Esophagus muscularis mucosa (tissue), 4 donors: ENCODE measurements around the gene KASH5. TPM values are rescaled to one million over a fixed set of nuclear protein-coding genes. Genes with fewer than 3 reads are reported as not detected.

Source experiments
- DNase-seq: peaks from one replicate; pipeline ENCODE4 v3.0.0-alpha.2; 2017; ENCODE audit errors: extremely low spot score
- H3K27ac ChIP-seq, 4 donors: fragments of 200-600 bp; sonication (generic); replicated peaks in 1 of 4; 1 replicate in 3 of 4; 2 replicates in 1 of 4; pipeline ENCODE4 v1.5.1; 2016 to 2019; ENCODE audit warnings: mild to moderate bottlenecking in 1 of 4
- H3K27me3 ChIP-seq, 4 donors: fragments of 200-600 bp; sonication (generic); one replicate each; pipeline versions ENCODE4 v1.5.1 to v1.6.0; 2016 to 2019
- H3K36me3 ChIP-seq, 4 donors: fragments of 200-600 bp; sonication (generic); one replicate each; pipeline ENCODE4 v1.5.1; 2016 to 2019
- H3K4me1 ChIP-seq, 4 donors: fragments of 200-600 bp; sonication (generic); one replicate each; pipeline ENCODE4 v1.5.1; 2016 to 2019
- H3K4me3 ChIP-seq, 4 donors: fragments of 200-600 bp; sonication (generic); 1 replicate in 2 of 4; 2 replicates in 2 of 4; pipeline ENCODE4 v1.5.1; 2016 to 2019; ENCODE audit warnings: mild to moderate bottlenecking in 4 of 4, moderate library complexity in 1 of 4
- H3K9me3 ChIP-seq, 4 donors: fragments of 200-600 bp; sonication (generic); 1 replicate in 3 of 4; 2 replicates in 1 of 4; pipeline ENCODE4 v1.5.1; 2016 to 2019
- EP300 ChIP-seq: sonication (generic); formaldehyde crosslinking; IDR thresholded peaks from one replicate; pipeline ENCODE4 v1.6.1; 2017; ENCODE audit warnings: antibody characterized with exemption
- POLR2A ChIP-seq: fragments of 450-650 bp; IDR thresholded peaks from one replicate; pipeline ENCODE4 v1.6.1; 2017; ENCODE audit warnings: antibody characterized with exemption, moderate library complexity, mild to moderate bottlenecking, low read depth
- POLR2AphosphoS5 ChIP-seq, 2 donors: sonication (generic); formaldehyde crosslinking; IDR thresholded peaks; one replicate each; pipeline ENCODE4 v1.6.1; 2017; ENCODE audit warnings: antibody characterized with exemption in 2 of 2
- WGBS: methylation state at CpG from one replicate; pipeline ENCODE4 v1.1.5; 2018; 5-methylcytosine and 5-hydroxymethylcytosine counted together
- intact Hi-C: fragments of 100-400 bp; cut with DNase I; formaldehyde crosslinking; loops from one replicate; pipeline ENCODE4 v1.15.1; 2023
- total RNA-seq, 4 donors: library from RNA; depleted of rRNA; stranded (reverse); fragments of >200 nt; gene quantifications; one replicate each; pipeline versions ENCODE4 v1.1.0 to v1.2.1, GENCODE V29; 2016
- TF ChIP-seq, protein P1 (sequence below), 3 experiments: fragments of 200-600 bp in 2 of 3; fragments of 450-650 bp in 1 of 3; sonication (generic) in 2 of 3; IDR thresholded peaks; one replicate each; pipeline ENCODE4 v1.5.1; 2017 to 2019; ENCODE audit warnings: antibody characterized with exemption in 3 of 3, mild to moderate bottlenecking in 2 of 3, moderate library complexity in 1 of 3

The KASH5 gene
- total RNA-seq, 4 donors from 2014 or later, result not detected

DNA sequence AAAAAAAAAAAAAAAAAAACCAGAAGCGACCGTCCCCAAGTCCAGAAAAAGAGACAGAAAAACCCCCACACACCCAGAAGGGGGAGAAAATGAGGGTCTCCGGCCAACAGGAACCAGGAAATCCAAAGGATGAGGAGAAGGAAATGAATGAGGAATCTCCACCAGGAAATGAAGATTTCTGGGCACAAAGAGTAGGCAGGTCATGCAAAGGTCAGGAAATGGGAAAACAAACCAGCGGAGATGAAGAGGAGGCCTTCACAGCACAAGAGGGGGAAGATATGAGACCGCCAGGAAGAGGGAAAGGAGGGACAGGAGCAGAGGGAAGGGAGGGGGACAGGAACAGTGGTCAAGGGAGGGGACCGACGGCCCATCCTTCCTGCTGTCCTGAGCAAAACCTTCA, 31.7 kb upstream of the KASH5 start:
- Histone ChIP-seq H3K4me1 (peaks cover 14 to 55% (median 48%) of the 10 kb centered on the region in 4 donors), H3K4me3 (peak overlapping the region in 1 of 4 donors; percentile 7), H3K27ac (peak overlapping the region; percentile 42 to 76 (median 61)), H3K27me3 (no peaks in the 10 kb centered on the region), H3K36me3 (peaks cover 38 to 82% (median 73%) of the 10 kb centered on the region in 4 donors), H3K9me3 (no peaks in the 10 kb centered on the region)
- 65% methylated on average over 7 of the region's 7 CpGs for WGBS
- no peak for TF ChIP-seq POLR2A
- TF ChIP-seq, protein P1, sequence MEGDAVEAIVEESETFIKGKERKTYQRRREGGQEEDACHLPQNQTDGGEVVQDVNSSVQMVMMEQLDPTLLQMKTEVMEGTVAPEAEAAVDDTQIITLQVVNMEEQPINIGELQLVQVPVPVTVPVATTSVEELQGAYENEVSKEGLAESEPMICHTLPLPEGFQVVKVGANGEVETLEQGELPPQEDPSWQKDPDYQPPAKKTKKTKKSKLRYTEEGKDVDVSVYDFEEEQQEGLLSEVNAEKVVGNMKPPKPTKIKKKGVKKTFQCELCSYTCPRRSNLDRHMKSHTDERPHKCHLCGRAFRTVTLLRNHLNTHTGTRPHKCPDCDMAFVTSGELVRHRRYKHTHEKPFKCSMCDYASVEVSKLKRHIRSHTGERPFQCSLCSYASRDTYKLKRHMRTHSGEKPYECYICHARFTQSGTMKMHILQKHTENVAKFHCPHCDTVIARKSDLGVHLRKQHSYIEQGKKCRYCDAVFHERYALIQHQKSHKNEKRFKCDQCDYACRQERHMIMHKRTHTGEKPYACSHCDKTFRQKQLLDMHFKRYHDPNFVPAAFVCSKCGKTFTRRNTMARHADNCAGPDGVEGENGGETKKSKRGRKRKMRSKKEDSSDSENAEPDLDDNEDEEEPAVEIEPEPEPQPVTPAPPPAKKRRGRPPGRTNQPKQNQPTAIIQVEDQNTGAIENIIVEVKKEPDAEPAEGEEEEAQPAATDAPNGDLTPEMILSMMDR (IDR thresholded peaks at IDR 0.05), result no peak
- no peak for TF ChIP-seq EP300
- no peak for TF ChIP-seq POLR2AphosphoS5 (IDR thresholded peaks at IDR 0.05)
- intact Hi-C loops, result no loop called here
- DNase-seq, result no peak

DNA sequence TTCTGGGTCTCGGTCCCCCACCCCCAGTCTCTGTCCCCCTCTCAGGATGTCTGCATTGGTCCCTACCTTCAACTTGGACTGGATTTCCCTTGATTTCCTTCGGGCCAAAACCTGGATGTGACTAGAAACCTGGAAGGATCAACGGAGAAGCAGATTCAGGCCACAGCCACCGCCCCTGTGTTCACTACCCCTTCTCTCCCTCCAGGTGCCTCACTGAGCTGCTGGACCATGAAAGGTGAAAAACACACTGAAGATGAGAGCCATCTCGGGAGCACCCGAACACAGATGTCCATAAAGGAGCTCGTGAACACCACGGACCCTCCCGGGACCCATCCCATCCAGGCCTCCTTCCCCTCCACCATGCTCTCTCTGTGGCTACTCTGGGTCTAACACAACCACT, 30.9 kb upstream of the KASH5 start:
- H3K27ac ChIP-seq, result peak overlapping the region; percentile 42 to 76 (median 61)
- H3K27me3 ChIP-seq, result no peaks in the 10 kb centered on the region
- TF ChIP-seq POLR2AphosphoS5 (IDR thresholded peaks at IDR 0.05), result no peak
- TF ChIP-seq, protein P1 (IDR thresholded peaks at IDR 0.05), result no peak
- no peak for TF ChIP-seq POLR2A
- no peak for TF ChIP-seq EP300
- no peak for DNase-seq
- H3K4me3 ChIP-seq, result no peak overlapping the region
- peaks cover 14 to 55% (median 48%) of the 10 kb centered on the region in 4 donors for H3K4me1 ChIP-seq
- WGBS, result 85% methylated on average over 9 of the region's 9 CpGs
- no peaks in the 10 kb centered on the region for H3K9me3 ChIP-seq
- intact Hi-C loops, result no loop called here
- peaks cover 30 to 74% (median 66%) of the 10 kb centered on the region in 4 donors for H3K36me3 ChIP-seq

DNA sequence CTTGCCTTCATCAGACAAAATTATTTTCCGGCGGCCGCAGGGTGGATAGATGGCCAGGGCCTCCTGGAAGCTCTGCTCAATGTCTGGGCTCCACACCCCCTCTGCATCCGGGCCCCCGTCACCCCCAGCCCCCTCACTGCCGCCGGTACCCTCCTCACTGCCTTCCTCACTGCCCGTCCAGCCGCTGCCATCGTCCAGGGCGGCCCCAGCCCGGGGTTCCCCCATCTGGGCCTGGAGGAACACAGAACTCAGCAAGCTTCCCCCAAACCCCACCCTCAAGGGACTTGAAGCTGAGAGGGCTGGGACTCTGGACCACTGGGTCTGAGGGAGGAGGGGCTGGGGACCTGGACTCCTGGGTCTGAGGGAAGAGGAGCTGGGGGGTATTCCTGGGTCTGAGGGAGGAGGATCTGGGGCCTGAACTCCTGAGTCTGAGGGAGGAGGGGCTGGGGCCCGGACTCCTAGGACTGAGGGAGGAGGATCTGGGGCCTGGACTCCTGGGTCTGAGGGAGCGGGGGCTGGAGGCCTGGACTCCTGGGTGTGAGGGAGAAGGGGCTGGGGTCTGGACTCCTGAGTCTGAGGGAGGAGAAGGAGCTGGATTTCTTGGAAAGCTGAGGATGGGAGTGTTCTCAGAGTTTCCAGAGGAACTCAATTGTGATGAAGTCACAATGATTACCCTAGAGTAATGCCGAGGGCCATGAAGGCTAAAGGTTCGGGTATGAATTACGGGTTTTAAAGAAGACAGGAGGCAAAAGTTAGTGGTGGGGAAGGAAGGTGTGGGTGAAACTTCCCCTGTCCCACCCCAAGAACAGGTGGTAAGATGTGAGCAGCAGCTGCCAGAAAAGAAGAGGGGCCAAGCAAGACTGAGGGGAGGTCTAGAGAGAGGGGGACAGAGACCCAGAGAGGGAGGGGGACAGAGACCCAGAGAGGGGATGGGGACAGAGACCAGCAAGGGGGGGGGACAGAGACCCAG, 27.9 kb upstream of the KASH5 start:
- peaks cover 21 to 71% (median 66%) of the 10 kb centered on the region in 4 donors for H3K4me1 ChIP-seq
- peaks cover 12 to 44% (median 39%) of the 10 kb centered on the region in 4 donors for H3K36me3 ChIP-seq
- WGBS, result 73% methylated on average over 17 of the region's 17 CpGs
- H3K9me3 ChIP-seq, result no peaks in the 10 kb centered on the region
- no peak for DNase-seq
- TF ChIP-seq, protein P1 (IDR thresholded peaks at IDR 0.05), result no peak
- TF ChIP-seq POLR2AphosphoS5 (IDR thresholded peaks at IDR 0.05) (no peak), EP300 (no peak)
- H3K27me3 ChIP-seq, result no peaks in the 10 kb centered on the region
- intact Hi-C loops, result no loop called here
- peak overlapping the region; percentile 88 to 97 (median 94) for H3K27ac ChIP-seq
- H3K4me3 ChIP-seq, result peak overlapping the region in 1 of 4 donors; percentile 59

DNA sequence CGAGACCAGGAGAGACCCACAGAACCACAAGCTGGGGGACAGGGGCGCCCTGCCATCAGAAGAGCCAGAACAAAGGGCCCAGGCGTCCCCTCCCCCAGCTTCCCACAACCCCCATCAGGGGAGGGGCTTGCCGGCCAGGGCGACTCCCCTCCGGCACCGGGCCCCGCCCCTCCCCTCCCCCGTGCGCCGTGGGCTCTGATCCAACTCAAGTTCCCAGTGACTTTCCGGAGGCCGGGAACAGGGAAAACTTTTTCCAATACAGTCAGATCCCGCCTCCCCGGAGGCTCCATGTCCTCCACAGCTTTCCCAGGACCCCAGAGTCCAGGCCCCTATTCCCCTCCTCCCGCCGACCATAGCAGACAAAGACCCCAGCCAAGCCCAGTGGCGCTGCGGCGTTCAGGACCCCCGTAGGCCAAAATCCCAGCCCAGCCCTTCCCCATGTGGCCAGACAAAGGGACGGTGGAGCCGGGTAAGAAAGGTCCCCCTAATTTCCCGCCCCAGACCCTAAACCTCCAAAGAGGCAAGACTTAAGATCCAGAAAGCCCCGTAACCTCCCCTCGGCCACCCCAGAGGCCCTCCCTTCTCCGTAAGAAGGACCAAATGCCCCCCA, 26.5 kb upstream of the KASH5 start:
- WGBS, result 2% methylated on average over 24 of the region's 27 CpGs
- intact Hi-C loops, result no loop called here
- no peak for TF ChIP-seq POLR2A
- TF ChIP-seq, protein P1 (IDR thresholded peaks at IDR 0.05), result peak in 1 of 3 experiments; percentile 18
- peak; percentile 71 to 74 for TF ChIP-seq POLR2AphosphoS5 (IDR thresholded peaks at IDR 0.05)
- TF ChIP-seq EP300, result no peak

More for the DNA sequence above, 26.5 kb upstream of the KASH5 start:
- Histone ChIP-seq H3K9me3 (no peaks in the 10 kb centered on the region), H3K27ac (peak overlapping the region; percentile 88 to 97 (median 94)), H3K27me3 (no peaks in the 10 kb centered on the region), H3K36me3 (peaks cover 12 to 34% (median 30%) of the 10 kb centered on the region in 4 donors), H3K4me1 (peaks cover 9 to 57% (median 52%) of the 10 kb centered on the region in 4 donors), H3K4me3 (peak overlapping the region; percentile 59 to 97 (median 90))
- DNase-seq, result peak; percentile 94
